ENCODE results near the gene ARHGEF26. TPM values are rescaled to one million over a fixed set of nuclear protein-coding genes. Genes with fewer than 3 reads are reported as not detected.

ARHGEF26 gene
- total and polyA plus RNA-seq, 2 experiments from 2014 or later, result 0.40 to 0.65 TPM

- no peak overlapping the region for H3K9ac ChIP-seq
- WGBS, 2 experiments (ENCODE audit: low coverage in 1 of 2, low lambda C conversion rate in 2 of 2, missing lambda C conversion rate in 2 of 2), result 79 to 83% methylated on average over 4 of the region's 4 CpGs
- in situ Hi-C loops (cut with MboI), result no loop called here
- no peak overlapping the region for H3K4me2 ChIP-seq (ENCODE audit: unreplicated experiment)
- no peaks in the 10 kb centered on the region for H3K4me1 ChIP-seq (ENCODE audit: insufficient read depth)
- no peaks in the 10 kb centered on the region for H3F3A ChIP-seq (ENCODE audit: insufficient read depth)
- H3K9me3 ChIP-seq (ENCODE audit: low read depth), result no peaks in the 10 kb centered on the region
- H4K20me1 ChIP-seq (ENCODE audit: insufficient read depth), result no peaks in the 10 kb centered on the region
- H2AFZ ChIP-seq, result no peak overlapping the region
- TF ChIP-seq EZH2 (IDR thresholded peaks at IDR 0.05; ENCODE audit: insufficient read depth, poor library complexity, severe bottlenecking) (no peak), EZH2phosphoT487 (IDR thresholded peaks at IDR 0.05; ENCODE audit: insufficient read depth, low read depth) (no peak)
- H3K27ac ChIP-seq, result no peak overlapping the region
- no peaks in the 10 kb centered on the region for H3K36me3 ChIP-seq (ENCODE audit: low read depth)
- H3K9me2 ChIP-seq (ENCODE audit: insufficient read depth), result no peaks in the 10 kb centered on the region
- no peak for DNase-seq
- H3K4me3 ChIP-seq, result no peak overlapping the region
- peaks cover 13% of the 10 kb centered on the region for H3K27me3 ChIP-seq (replicated peaks; ENCODE audit: insufficient read depth)
- no peaks in the 10 kb centered on the region for H3K79me2 ChIP-seq (ENCODE audit: insufficient read depth)
Measured at GRCh38 chr3:154111365-154111935, 9.7 kb upstream of the ARHGEF26 start.

DNA sequence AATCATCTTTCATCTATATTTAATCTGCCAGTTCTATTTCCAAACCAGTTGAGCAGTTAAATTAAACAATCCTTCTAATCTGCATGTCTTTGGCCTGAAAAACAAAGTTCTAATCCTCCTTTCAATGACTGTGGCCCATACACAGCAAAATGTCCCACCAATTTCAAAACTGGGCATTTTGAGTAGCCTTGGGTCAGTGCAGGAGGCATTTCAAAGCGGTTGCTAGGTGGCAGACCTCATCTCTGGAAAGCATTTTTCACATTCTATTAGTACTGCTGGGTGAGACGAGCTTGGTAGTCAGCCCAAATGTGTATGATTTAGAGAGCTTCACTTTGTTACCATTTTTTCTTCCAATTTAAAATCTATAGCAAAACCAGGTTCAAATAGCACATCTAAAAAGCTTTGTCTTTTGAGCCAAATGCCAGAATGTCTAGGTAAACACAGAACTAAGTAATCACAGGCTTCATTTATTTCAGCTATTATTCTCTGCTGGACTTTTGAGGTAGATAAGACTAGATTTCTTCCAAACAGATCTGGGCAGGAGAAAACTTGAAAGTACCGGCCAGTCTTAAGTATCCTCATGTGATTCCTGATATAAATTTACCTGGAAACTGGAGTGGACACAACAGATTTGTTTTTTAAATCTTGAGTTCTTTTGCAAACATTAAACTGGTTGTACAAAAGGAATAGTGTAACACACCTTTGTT, 8.9 kb upstream of the ARHGEF26 start:
- Histone ChIP-seq H3K9ac (no peak overlapping the region), H3K4me1 (ENCODE audit: insufficient read depth) (no peaks in the 10 kb centered on the region), H3K79me2 (ENCODE audit: insufficient read depth) (no peaks in the 10 kb centered on the region), H3K9me3 (ENCODE audit: low read depth) (no peaks in the 10 kb centered on the region), H4K20me1 (ENCODE audit: insufficient read depth) (no peaks in the 10 kb centered on the region), H3K27me3 (replicated peaks; ENCODE audit: insufficient read depth) (peaks cover 13% of the 10 kb centered on the region), H2AFZ (no peak overlapping the region), H3K4me2 (ENCODE audit: unreplicated experiment) (no peak overlapping the region), H3K4me3 (no peak overlapping the region), H3F3A (ENCODE audit: insufficient read depth) (no peaks in the 10 kb centered on the region), H3K36me3 (ENCODE audit: low read depth) (no peaks in the 10 kb centered on the region), H3K27ac (no peak overlapping the region), H3K9me2 (ENCODE audit: insufficient read depth) (no peaks in the 10 kb centered on the region)
- no peak for TF ChIP-seq EZH2 (IDR thresholded peaks at IDR 0.05; ENCODE audit: insufficient read depth, poor library complexity, severe bottlenecking)
- no peak for TF ChIP-seq EZH2phosphoT487 (IDR thresholded peaks at IDR 0.05; ENCODE audit: insufficient read depth, low read depth)
- DNase-seq, result no peak
- in situ Hi-C loops (cut with MboI), result no loop called here
- 63 to 67% methylated on average over 3 of the region's 3 CpGs for WGBS, 2 experiments (ENCODE audit: low coverage in 1 of 2, low lambda C conversion rate in 2 of 2, missing lambda C conversion rate in 2 of 2)

DNA sequence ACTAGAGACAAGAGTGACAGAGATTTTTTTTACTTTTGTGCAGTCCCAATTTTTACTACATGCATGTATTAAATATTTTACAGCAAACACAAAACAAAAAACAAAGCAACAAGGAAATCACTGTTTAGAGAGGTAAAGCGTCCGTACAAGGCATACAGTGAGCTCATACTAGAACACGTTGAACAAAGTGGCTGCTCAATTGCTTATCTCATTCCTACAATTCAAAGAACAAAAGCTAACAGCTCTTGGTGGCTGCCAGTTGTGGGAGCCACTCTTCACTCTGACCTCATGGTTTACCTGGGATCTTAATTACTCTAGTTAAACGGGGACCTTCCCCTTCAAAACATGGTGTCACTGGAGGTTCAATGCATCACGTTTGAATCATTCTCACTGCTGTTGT, 7.6 kb upstream of the ARHGEF26 start:
- no peaks in the 10 kb centered on the region for H3K79me2 ChIP-seq (ENCODE audit: insufficient read depth)
- no peak for DNase-seq
- no peaks in the 10 kb centered on the region for H3K9me2 ChIP-seq (ENCODE audit: insufficient read depth)
- H3K27ac ChIP-seq, result no peak overlapping the region
- H3K9ac ChIP-seq, result no peak overlapping the region
- no peaks in the 10 kb centered on the region for H3K36me3 ChIP-seq (ENCODE audit: low read depth)
- no peak overlapping the region for H3K4me3 ChIP-seq
- H3K4me1 ChIP-seq (ENCODE audit: insufficient read depth), result no peaks in the 10 kb centered on the region
- WGBS, 2 experiments (ENCODE audit: low coverage in 1 of 2, low lambda C conversion rate in 2 of 2, missing lambda C conversion rate in 2 of 2), result 81 to 84% methylated on average over 5 of the region's 5 CpGs
- in situ Hi-C loops (cut with MboI), result no loop called here
- H2AFZ ChIP-seq, result no peak overlapping the region
- H3K27me3 ChIP-seq (replicated peaks; ENCODE audit: insufficient read depth), result peaks cover 19% of the 10 kb centered on the region
- H3K4me2 ChIP-seq (ENCODE audit: unreplicated experiment), result no peak overlapping the region
- H4K20me1 ChIP-seq (ENCODE audit: insufficient read depth), result no peaks in the 10 kb centered on the region
- H3K9me3 ChIP-seq (ENCODE audit: low read depth), result no peaks in the 10 kb centered on the region
- no peak for TF ChIP-seq EZH2phosphoT487 (IDR thresholded peaks at IDR 0.05; ENCODE audit: insufficient read depth, low read depth)
- TF ChIP-seq EZH2 (IDR thresholded peaks at IDR 0.05; ENCODE audit: insufficient read depth, poor library complexity, severe bottlenecking), result no peak
- no peaks in the 10 kb centered on the region for H3F3A ChIP-seq (ENCODE audit: insufficient read depth)

DNA sequence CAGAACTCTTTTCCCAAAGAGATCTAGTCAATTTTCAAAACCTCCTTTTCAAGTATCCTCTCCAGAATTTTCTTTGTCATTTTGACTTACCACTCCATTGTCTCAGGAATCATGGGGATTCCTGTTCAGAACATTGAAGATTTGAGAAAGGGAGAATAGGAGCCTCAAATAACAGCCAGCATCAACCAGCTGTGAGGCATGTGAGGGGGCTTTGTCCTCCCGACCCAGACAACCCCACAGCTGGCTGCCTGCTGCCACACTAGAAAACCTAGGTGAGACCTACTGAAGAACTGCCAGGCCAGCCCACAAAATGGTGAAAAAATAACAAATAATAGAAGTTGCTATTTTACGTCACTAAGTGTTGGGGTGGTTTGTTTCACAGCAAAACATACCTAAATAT, 5.9 kb upstream of the ARHGEF26 start:
- Histone ChIP-seq H3K27me3 (replicated peaks; ENCODE audit: insufficient read depth) (peaks cover 23% of the 10 kb centered on the region), H3K4me2 (ENCODE audit: unreplicated experiment) (no peak overlapping the region), H3K9ac (no peak overlapping the region), H3K27ac (no peak overlapping the region), H3K4me1 (ENCODE audit: insufficient read depth) (no peaks in the 10 kb centered on the region), H3K9me2 (ENCODE audit: insufficient read depth) (no peaks in the 10 kb centered on the region), H3K9me3 (ENCODE audit: low read depth) (no peaks in the 10 kb centered on the region), H3K79me2 (ENCODE audit: insufficient read depth) (no peaks in the 10 kb centered on the region), H2AFZ (no peak overlapping the region), H3F3A (ENCODE audit: insufficient read depth) (no peaks in the 10 kb centered on the region), H3K36me3 (ENCODE audit: low read depth) (no peaks in the 10 kb centered on the region), H3K4me3 (no peak overlapping the region), H4K20me1 (ENCODE audit: insufficient read depth) (no peaks in the 10 kb centered on the region)
- no peak for DNase-seq
- in situ Hi-C loops (cut with MboI), result no loop called here
- TF ChIP-seq EZH2 (IDR thresholded peaks at IDR 0.05; ENCODE audit: insufficient read depth, poor library complexity, severe bottlenecking) (no peak), EZH2phosphoT487 (IDR thresholded peaks at IDR 0.05; ENCODE audit: insufficient read depth, low read depth) (no peak)
- WGBS, 2 experiments (ENCODE audit: low coverage in 1 of 2, low lambda C conversion rate in 2 of 2, missing lambda C conversion rate in 2 of 2), result 79 to 90% methylated on average over 2 of the region's 2 CpGs

Measured in GM23248 (cell line).